GM19351 (cell line): Measurements from ENCODE around the gene ZMIZ1.

ENCODE experiments used
- ATAC-seq: cut with Tn5 transposase; IDR thresholded peaks from one replicate; pipeline ENCODE4 v1.9.1; 2021; ENCODE audit warnings: mild to moderate bottlenecking, moderate library complexity; ENCODE audit not compliant: unreplicated experiment

Gene ZMIZ1

GRCh38 chr10:79148452-79149344 is 79.9 kb downstream of the ZMIZ1 start:
- ATAC-seq: no peak

DNA sequence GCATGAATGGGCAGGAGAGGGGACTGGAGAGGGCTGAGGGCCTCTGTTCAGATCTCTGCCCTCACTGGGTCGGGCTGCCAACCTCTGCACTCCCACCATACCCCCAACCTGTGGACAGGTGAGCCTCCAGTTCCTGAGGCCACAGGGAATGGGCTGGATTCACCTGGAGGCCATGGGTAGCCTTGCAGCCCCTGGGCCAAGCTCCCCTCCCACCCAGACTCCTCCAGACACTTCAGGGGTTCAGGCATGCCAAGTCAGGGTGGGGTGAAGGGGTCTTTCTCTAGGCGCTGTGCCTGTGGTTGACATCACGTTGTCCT is 80.5 kb downstream of the ZMIZ1 start:
- no peak for ATAC-seq

DNA sequence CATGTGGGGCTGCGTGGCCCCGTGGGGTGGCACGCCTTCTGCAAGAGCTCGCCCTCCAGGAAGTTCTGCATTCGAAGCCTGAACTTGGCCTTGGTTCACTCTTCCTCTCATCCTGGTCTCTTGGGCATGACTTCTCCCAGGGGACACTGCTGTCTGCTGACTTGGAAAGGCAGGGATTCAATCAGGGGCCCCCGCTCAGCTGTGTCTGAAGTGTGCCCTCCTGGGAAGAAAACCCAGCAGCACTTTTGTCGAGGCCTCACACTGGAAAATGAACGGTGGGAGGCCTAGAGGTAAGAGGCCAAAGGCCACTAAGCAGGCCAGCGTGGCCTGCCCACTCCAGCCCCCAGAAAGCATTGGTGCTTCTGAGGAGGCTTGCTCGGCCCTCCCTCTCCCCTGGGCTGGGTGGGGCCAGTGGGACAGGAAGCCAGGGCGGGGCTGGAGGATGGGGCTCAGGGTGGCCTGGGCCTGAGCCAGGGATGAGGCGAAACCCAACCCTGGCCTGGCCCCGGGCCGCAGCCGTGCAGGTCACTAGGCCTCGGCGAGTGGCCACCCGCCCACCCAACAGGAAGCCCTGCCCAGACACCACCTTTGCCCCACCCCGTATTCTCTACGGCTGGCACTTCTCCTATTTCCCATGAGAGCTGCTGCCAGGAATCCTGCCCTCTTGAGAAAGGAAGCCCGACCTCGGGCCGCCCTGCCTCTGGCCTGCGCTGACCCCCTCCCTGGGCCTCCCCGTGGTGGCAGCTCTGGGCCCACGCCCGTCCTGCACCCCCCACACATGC is 81.1 kb downstream of the ZMIZ1 start:
- peak; percentile 89 for ATAC-seq

- peak; percentile 6 for ATAC-seq
These were observed 81.6 kb downstream of the ZMIZ1 start for GRCh38 chr10:79150444-79150754.

- no peak for ATAC-seq
These were observed 83.7 kb downstream of the ZMIZ1 start for GRCh38 chr10:79152423-79152817.

- no peak for ATAC-seq
These were observed 85.0 kb downstream of the ZMIZ1 start for GRCh38 chr10:79153745-79154144.

DNA sequence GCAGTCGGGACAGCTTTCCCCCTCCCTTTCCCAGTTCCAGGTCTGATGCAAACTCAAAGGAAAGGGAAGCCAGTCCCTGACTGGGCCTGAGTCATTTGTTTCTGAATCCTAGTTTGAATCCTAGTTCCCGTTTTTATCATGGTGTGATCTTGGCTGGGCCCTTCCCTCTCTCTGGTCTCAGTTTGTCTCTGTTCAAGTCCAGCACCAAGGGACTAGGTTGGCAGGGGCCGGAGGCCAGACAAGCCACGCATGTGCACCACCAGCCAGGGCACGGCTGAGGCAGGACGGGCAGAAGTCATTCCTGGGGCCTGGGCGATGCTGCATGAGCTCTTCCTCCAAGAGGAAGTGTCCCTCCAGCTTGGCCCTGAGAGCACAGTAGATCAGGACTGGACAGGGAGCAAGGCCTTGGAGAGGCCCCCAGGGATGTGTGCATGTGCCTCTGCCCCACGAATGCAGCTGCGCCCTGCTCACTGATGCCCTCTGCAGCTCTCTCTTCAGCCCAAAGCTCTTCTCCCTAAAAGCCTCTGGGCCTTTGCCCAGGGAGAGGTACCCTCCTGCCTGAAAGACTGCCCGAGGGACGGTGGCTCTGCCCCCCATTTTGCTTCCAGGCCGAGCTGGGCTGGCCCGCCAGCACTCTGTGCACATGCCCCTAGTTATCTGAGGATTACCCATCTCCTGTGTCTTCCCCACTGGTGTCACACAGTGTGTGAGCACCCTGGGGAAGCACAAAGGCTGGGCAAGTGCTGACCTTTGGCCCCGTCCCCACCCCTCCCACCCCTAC is 86.7 kb downstream of the ZMIZ1 start:
- no peak for ATAC-seq

- ATAC-seq: no peak
These were observed 87.8 kb downstream of the ZMIZ1 start for GRCh38 chr10:79156334-79157274.

DNA sequence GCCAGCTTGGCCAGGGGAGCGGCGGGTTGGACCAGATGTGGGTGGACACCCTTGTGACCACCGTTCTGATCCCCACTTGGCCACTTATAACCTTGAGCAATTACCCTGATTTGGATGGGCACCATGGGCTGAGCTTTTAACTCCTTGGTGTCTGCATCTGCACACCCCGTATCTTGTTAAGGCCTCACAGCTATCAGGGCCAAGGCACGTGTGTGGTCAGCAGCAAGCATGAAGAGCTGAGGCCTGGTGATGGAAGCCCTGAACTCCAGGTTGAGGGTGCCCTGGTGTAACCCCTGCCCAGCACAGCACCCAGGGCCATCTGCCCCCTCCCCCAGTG is 89.2 kb downstream of the ZMIZ1 start:
- ATAC-seq: no peak

DNA sequence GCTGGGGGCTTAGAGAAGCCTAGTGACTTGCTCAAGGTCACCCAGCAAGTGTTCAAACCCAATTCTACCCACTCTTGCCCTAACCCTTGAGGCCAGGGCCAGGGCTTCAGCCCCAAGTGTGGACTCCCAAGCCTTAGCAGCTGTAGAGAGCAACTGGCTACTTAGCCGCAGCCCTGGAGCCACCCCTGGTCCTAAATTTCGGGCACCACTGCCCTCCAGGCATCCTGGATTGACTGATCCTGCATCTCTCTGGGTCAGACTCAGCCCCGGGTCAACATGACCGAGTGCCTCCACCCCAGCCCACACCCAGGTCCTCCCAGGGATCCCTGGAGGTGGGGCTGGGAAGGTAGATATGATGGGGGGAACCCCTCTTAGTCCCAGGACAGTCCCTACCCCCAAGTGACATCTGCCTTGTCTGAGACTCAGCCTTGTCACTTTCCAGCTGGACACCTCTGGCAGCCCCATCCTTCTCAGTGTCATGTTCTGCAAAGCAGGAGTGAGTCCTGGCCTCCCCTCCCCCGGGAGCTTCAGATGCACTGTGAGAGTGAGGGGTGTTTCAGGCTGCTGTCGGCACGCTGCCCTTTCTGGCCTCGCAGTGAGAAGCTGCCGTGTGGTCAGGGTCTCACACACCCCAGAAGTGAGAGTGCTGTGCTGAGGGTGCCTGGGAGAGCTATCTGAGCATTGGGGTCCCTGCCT is 89.8 kb downstream of the ZMIZ1 start:
- no peak for ATAC-seq

DNA sequence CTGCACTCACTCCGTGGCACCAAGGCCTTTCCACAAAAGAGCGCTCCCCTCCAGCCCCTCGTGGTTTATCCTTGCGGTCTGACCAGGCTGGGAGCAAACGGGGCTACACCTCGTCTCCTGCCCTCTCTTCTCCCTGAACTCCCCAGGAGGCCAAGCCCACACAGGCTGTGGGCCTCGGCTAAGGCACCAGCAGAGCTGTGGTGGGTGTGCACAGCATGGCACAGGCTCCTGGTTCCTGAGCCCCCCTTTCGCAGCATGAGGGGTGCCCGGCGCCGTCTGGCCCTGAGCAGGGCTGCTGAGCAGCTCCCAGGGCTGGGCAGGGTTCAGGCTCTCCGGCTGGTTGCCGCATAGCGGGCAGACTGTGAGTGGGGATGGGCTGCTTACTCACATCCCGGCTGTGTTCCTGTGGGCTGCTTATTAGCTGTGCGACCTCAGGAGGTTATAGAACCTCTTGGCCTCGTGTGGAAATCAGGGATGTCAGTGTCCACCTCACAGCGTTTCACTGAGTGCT is 90.4 kb downstream of the ZMIZ1 start:
- ATAC-seq: no peak

- ATAC-seq: no peak
These were observed 91.0 kb downstream of the ZMIZ1 start for GRCh38 chr10:79159785-79160184.

- no peak for ATAC-seq
These were observed 91.4 kb downstream of the ZMIZ1 start for GRCh38 chr10:79160191-79160590.

DNA sequence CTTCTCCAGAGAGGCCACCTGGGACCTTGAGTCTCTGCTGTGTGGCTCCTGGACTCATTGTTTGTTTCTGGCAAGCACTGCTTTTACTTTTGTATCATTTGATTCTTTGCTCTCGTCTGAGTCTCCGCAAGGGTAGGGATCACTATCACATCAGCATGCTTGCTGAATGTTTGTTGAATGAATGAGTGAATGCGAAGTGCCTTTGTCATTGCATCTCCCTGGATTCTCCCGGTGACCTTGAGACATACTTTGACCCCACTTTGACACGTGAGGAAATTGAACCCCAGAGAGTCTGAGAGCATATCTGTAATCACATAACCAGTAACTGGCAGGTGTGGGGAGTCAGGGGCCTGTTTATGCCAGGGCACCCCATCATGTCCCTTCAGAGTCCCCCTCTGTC is 92.8 kb downstream of the ZMIZ1 start:
- ATAC-seq: no peak

- no peak for ATAC-seq
These were observed 93.3 kb downstream of the ZMIZ1 start for GRCh38 chr10:79162022-79162421.

DNA sequence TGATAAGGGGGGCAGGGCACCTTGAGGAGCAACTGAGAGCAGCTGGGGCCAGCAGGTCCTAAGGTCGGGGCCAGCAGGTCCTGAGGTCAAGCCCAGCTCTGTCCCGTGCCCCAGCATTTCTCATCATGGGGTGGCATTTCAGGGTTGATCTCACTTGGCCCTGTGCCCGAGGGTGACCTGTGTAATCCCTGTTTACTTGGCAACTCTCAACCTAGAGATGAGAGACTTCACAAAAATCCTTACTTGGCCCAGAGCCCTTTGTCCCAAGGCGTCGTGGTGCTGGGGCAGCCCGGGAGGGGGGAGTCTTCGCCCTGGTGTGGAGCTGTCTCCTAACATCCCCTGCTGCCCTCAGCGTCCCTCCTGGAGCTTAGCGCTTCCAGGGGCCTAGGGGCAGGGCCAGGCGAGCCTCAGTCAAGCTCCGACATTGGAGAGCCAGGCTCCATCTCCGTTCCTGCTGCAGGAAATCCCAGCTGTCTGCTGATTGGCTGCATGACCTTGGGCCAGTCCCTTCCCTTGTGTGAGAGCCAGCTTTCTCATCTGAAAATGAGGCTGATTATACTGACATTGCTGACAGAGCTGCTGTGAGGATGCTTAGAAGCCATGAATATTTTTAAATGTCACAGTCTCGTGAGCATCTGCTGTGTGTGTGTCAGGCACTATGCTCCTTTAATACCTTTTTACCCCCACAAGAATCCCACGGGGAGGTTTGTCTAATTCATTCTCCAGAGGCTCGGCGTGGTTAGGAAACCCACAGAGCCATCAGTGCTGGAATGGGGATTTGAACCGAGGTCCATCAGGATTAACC is 94.3 kb downstream of the ZMIZ1 start:
- ATAC-seq: no peak

DNA sequence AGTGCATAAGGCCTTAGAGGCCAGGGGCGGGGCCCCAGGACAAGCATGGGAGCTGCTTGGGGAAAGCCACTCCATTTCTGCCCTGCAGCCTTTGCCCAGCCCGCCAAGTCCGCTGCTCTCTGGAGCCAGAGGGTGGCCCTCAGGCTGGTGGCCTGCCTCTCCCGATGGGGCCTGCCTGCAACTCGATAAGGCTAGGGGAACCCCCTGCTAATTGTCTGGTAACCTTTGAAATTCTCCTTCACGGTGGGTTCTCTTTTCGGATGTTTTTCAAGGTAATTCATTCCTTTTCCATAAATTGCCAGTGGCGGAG is 94.9 kb downstream of the ZMIZ1 start:
- ATAC-seq: no peak

- ATAC-seq: no peak
These were observed 95.3 kb downstream of the ZMIZ1 start for GRCh38 chr10:79164075-79164474.

- no peak for ATAC-seq
These were observed 96.5 kb downstream of the ZMIZ1 start for GRCh38 chr10:79165070-79165778.
